Measurements from ENCODE around the gene EXD1.

Gene EXD1

DNA sequence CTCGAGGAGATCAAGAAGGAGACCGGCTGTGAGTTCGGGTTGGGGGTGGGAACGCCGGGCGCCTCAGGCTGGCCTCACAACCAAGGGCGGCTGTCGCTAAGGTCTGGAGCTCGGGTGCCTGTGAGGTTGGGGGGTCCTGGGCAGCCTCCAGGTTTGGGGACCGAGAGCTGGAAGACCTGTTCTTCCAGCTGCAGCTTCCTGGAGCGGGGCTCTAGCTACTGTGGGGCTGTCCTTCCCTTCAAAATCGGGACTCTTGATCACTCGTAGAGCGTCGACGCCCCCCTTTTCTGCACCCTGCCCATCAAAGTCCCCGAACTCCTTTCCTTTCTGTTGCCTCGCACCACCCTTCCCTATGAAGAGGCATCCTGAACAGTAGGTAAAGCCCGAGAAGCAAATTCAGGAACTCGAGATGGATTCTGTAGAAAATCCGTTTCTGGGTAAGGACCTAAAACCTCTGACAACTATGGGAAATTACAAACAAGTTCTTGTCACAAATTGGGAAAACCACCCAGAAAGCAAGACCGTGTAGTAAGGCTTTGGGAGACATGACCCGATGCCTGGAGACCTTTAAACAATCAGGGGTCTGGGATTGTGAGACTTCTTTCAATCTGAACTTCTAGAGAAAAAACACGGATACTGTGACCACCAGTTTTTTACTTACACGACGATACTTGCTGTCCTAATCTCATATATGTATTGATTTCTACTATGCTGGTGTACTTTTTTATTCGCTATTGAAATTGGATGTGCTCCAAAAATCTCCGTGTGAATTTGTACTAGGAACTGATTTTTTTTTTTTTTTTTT lies 1.1 kb upstream of the EXD1 start:
- DNase-seq, result no peak

DNA sequence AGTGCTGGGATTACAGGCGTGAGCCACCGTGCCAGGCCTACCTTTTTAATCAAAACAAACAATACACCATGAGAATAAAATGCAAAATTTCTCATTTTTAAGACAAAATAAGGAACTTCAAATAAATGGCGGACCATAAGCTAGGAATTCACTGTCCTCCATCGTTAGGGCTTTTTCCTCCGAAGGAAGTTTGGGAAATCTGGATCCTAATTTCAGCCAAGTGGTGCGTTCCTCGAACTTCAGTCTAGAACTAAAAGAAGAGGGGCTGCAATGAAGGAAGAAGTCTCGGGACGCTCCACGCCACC lies 260 bp downstream of the EXD1 start:
- DNase-seq, result no peak

DNA sequence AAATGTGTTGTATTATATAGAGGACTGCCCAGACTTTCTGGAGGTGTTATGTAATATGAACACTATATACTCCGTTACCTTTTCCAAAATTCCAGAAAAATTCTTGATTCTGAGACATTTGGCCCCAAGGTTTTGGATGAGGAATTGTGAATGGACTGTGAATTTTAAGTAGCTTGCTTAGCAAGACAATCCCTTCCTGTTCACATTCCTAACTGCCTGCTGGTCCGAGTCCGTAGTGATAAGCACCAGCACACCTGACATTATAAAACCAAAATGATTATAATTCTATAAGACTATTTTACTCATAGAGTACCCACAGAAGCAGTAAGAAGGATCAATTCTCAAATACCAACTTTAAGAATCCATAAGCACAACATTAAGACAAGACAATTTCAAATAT lies 11.2 kb downstream of the EXD1 start:
- DNase-seq, result no peak

DNA sequence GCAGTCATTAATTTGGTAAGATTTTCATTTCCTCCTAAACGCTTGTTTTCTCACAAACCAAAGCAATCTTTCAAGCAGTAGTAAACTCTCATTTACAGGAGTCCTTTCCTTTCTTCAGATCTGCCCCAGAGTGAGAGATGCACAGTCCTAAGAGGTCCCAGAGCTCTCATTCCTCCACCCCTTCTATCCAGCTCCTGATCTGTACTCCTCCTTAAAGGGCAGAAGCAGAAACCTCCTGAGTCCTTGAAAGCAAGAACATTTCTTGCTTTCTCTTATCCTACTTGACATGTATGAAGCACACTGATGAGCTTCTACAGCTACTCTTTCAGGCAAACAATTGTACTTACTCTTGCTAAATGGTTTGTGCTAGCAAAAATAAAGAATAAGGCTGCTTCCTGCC lies 11.7 kb downstream of the EXD1 start:
- no peak for DNase-seq

DNA sequence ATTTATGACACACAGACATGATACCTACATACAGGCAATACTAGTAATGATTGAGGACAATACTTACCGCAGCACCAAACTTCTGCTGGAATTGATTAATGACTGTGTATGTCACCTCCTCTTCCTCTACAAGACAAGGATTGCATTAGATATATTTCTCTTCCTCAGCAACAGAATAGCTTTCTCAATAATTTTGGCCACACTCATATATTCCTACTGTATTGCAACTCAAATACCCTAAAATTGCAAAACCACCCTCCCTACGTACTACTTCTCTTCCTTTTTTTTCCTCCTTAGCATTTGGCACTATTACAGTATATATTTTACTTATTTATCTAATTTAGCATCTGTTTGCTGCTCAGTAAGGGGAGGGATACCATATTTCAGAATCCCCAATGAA lies 14.8 kb downstream of the EXD1 start:
- DNase-seq, result no peak

DNA sequence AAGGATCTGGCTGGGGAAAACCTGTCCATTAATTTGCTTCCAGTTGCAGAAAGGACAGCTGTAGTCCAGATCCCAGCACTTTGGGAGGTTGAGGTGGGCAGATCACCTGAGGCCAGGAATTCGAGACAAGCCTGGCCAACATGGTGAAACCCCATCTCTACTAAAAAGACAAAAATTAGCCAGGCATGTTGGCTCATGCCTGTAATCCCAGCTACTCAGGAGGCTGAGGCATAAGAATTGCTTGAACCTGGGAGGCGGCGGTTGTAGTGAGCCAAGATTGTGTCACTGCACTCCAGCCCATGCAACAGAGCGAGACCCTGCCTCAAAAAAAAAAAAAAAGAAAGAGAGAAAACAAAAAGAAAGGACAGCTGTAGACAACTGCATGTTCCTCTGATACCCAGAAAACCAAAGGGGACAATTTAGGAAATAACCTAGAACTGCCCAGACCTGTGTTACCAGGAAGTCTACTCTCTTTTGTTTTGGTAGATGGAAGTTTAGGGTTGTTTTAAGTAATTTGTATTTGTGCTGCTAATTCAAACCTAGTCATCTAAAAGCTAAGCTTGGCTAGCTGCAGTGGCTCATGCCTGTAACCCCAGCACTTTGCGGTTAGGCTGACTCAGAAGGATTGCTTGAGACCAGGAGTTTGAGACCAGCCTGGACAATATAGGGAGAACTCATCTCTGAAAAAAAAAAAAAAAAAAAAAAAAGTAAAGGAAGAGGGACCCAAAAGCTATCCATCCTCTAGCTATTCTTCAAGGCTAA lies 22.7 kb downstream of the EXD1 start:
- no peak for DNase-seq

DNA sequence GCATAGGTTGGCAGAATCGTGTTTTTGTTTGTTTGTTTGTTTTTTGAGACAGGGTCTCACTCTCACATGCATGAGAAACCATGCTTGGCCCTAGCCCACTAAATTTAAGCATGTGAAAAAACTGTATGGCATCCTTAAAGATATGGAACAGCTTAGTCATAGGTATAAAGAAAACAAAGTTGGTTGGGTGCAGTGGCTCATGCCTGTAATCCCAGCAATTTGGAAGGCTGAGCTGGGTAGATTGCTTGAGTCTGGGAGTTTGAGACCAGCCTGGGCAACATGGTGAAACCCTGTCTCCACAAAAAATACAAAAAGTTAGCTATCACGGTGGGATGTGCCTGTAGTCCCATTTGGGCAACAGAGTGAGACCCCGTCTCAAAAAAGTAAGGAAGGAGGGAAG lies 25.2 kb downstream of the EXD1 start:
- no peak for DNase-seq

DNA sequence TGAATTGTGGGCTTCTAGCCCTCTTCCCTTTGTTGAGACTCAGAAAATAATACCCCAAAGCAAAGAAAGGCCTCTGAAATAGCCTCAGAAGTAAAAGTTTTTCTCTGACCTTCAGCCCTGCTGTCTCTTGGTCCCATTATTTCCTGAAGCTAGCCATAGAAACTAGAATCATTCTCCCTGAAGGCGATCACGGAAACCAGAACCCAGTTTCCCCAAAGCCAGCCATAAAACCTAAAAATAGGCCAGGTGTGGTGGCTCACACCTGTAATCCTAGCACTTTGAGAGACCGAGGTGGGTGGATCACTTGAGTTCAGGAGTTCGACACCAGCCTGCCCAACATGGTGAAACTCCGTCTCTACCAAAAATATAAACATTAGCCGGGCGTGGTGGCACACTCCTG lies 27.2 kb downstream of the EXD1 start:
- DNase-seq, result no peak

DNA sequence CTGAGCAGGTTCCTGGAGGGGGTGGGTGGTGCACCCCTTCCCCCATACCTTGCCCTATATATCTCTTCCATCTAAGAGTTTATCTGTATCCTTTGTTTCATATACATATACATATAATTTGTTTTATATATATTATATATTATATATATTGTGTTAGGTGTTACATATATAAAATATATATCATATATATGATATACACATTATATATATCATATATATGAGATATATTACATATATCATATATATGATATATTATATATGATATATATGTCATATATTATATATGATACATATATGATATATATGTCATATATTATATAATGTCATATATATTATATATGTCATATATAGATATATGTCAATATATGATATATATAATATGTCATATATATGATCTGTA lies 31.1 kb downstream of the EXD1 start:
- no peak for DNase-seq

DNA sequence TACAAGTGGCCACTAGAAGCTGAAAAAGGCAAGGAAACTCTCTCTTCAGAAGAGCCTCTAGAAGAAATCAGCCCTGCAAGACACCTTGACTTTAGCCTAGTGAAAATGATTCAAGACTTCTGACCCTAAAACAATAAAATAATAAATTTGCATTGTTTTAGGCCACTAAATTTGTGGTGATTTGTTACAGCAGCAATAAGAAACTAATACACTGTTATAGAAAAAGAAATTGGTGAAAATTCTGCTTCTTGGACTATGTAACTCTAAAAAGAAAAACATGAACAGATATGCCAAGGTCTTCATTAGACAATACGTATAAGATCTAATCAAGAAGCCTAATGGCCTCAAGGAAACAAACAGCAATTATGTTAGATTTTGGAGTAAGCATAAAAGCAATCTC lies 36.1 kb downstream of the EXD1 start:
- no peak for DNase-seq

DNA sequence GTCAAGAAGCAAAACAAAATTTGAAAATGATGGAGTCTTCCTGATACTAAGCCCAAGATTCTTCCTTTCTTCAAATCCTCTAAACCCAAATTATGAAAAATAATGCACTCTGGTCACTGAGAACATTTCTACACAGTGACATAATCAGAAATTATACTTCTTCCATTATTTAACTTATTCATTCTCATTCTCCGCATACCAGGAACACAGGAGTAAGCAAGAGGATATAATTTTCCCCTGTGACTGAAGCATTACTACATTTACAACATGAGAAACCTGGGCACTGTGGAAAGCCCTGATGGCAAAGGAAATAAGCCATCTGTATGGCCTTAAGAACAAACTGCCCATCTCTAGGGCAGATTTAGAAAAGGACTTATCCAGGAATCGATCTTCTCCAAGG lies 47.0 kb downstream of the EXD1 start:
- no peak for DNase-seq

DNA sequence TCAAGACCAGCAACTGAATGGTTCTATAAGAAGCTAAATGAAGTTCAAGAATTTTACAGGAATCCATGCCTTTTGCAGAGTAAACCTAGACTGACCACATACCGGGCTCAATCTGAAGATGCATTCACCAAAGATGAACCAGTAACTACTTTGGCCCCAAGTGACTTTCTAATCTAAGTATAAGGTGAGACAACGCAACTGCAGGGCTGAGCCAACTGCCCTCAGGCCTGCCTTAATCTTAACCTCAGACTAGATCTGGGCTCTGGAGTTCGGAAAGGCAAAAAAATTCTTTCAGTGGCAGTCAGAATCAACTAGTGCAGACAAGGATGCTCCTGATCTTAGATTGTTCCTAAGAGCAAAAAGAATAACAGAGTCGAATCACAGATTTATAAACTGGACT lies 48.3 kb downstream of the EXD1 start:
- DNase-seq, result no peak

DNA sequence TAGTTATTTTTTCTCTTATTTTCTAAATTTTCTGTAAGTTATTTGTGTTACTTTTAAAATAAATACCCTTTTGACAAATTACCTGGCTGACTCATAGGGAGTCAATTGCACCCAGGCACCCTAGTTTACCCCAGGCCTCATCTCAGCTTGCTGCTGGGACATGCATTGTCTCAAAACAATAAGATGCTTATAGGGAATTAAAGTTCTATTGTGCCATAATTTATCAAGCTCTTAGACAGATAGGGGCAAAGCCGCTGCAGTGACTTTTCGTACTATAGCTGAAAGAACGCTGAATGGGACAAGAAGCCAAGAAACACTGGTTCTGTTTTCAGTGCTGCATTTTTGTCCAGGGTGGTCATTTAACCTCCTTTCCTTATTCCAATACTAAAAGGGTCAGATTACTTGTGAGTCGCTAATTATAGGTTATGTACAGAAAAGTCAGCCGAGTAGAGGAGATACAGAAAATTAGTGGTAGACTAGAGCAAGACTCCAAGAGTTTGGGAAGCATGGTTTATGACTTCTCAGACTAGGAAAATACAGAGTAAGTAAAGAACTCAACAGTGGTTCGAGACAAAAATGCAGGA lies 50.3 kb downstream of the EXD1 start:
- DNase-seq, result no peak

DNA sequence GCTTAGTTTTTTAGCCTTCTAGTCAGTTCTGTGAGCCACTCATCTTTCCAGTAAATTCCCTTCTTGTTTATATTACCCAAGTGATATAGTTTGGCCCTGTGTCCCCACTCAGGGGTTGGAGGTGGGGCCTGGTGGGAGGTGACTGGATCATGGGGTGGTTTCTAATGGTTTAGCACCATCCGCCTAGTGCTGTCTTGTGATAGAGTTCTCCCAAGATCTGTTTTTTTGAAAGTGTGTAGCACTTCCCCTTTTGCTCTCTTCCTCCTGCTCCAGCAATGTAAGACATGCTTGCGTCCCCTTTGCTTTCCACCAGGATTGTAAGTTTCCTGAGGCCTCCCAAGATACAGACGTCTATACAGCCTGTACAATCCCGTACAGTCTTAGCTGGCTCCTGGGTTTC lies 60.8 kb downstream of the EXD1 start:
- DNase-seq, result no peak

DNA sequence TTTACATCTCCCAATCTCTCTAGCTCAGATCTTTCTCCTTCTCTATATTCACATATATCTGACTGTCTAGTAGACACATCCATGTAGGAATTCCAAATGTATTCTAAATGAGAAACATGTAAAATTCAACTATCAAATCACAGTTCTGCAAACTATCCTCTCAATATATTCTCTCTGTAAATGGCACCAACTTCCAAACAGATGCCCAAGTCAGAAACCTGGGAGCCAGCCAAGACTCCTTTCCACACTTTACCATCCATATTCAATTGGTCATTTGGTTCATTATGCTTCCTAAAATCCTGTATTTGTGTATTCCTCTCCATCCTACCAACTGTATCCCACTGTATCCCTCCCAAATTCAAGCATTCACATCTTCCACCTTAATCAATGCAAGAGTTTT lies 61.5 kb downstream of the EXD1 start:
- DNase-seq, result no peak

DNA sequence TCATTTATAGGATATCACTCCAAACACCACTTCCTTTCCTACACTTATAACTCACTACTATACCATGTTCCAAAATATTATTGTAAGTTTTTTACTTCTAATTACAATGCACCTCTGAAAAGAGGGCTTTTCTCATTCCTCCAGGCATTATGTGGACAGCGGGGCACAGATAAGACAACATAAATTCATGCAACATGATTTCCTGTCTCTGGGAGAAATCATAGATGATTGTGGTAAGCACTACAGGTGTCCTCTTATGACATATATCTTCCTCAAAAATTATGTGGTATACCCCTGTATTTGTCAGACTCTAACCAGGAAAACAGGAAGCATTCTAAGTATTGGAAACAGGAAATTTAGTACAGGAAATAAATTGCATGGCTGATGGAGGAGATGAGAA lies 68.8 kb downstream of the EXD1 start:
- no peak for DNase-seq

DNA sequence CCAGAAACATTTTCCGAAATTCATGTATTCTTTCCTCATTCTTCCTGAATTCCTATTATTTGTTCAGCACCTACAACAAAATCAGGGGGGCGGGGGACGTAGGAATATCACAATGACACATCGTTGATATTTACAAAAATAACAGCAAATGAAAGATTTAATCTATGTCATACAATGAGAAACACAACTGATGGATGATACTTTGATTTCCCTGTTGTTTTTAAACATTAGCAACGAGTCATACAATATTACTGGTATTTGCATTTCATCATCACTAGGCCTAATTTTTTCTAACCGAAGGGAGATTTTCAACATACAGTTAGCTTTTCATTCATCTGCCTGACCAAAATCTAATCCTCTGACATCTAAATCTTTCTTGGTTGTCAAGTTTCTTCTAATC lies 69.2 kb downstream of the EXD1 start:
- no peak for DNase-seq

DNA sequence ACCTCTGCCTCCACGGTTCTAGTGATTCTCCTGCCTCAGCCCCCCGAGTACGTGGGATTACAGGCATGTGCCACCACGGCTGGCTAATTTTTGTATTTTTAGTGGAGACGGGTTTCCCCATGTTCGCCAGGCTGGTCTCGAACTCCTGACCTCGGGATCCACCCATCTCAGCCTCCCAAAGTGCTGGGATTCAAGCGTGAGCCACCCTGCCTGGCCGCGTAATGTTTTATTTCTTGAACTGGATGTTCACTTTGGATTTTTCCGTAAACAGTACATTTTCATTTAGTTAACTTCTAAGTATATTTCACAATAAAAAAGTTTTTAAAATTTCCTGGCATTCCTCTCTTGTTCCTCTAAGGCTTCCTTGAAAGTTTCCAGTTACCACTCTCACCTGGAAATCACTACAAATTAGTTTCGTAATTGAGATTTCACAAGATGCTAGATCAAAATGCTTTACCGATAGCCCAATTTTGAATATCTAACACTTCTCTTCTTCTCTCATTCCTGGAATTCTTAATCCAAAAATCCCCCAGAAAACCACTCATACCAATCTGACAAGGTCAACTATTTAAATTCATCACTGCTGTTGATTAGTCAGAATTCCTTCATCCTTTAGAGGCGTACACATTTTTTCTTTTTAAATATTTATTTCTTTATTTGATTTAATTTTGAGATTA lies 69.8 kb downstream of the EXD1 start:
- DNase-seq, result no peak

DNA sequence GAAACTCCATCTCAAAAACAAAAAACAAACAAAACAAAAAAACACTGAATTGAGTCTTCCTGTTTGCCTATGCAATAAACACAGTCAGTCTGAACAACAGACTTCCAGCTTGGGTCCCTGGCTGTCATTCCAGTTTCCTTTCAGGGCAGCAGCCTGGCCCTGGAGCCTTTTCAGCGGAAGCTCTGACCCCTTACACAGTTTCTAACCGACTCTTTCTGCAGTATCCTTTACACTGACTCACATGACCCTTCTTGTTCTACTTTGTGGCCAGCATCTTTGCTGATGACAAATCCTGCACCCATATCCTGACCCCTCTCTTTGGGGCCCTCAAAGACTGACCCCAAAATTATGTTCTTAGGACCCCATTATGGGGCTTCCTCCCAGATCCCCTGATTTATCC lies 76.1 kb downstream of the EXD1 start:
- no peak for DNase-seq

DNA sequence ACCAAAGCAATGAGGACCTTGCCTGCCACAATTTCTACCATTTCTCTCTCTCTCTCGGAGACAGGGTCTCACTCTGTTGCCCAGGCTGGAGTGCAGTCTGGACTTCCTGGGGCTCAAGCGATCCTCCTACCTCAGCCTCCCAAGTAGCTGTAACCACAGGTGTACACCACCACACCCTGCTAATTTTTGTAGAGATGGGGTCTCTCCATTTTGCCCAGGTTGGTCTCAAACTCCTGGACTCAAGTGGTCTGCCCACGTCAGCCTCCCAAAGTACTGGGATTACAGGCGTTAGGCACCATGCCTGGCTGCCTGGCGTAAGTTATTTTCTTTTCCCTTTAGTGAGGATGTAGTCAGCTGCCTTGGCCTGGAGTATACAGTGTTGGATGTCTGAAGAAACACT lies 76.8 kb downstream of the EXD1 start:
- no peak for DNase-seq

DNA sequence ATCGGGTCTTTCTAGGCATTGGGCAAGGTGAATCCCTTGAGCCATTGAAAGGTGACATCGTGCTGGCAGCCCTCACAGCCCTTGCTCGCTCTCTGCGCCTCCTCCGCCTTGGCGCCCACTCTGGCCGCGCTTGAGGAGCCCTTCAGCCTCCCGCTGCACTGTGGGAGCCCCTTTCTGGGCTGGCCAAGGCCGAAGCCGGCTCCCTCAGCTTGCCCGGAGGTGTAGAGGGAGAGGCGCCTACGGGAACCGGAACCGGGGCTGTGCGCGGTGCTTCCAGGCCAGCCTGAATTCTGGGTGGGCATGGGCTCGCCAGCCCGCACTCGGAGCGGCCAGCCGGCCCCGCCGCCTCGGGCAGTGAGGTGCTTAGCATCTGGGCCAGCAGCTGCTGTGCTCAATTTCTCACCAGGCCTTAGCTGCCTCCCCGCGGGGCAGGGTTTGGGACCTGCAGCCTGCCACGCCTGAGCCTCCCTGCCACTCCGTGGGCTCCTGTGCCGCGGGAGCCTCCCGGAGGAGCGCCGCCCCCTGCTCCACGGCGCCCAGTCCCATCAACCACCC lies 79.0 kb downstream of the EXD1 start:
- DNase-seq, result no peak

DNA sequence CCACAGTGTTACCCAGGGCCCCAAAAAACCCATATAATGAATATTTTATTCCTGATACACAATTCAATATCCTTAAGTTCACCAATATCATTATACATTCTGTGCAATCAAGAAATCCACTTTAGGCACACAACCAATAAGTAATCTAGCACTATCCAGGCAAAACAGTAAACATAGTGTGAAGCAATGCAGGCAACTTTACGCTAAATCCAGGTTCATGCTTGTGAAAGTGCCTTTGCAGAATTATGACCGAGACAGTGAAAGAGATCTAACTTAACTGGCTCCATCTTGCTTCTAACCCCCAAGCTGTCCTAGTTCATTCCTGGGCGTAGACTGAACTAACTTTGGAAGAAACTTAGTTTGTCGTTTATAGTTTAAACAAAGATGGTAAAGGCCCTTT lies 80.3 kb downstream of the EXD1 start:
- DNase-seq, result no peak

DNA sequence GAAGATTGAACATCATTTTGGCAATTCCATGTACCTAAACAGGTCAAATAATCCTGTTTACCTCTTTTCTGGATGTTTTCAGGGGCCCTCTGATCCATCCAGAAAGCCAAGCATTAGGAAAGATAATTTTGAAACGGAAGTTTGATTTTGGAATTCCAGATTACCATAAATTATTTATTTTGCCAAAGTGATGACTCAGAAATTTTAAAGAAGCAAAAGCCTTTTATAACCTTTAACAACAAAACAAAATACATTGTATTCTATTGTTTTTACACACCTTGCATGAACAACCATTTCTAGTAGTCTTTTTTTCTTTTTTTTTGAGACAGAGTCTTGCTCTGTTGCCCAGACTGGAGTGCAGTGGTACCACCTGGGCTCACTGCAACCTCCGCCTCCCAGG lies 82.5 kb downstream of the EXD1 start:
- no peak for DNase-seq

DNA sequence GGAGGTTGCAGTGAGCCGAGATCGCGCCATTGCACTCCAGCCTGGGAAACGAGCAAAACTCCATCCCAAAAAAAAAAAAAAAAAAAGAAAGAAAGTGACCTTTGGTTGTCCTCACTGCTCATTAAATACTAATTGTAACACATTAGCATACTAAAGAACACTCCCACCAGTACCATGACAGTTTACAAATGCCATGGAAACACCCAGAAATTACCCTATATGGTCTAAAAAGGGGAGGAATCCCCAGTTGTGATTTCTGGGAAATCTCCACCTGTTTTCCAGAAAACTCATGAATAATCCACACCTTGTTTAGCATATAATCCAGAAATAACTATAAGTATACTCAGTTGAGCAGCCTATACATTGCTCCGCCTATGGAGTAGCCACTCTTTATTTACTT lies 90.9 kb downstream of the EXD1 start:
- no peak for DNase-seq

Measured in GOT3 (cell line).